ENCODE measurements around the gene PPM1E. TPM values are rescaled to one million over a fixed set of nuclear protein-coding genes. Genes with fewer than 3 reads are reported as not detected.

PPM1E gene
- total and polyA plus RNA-seq, 8 donors = 0.09 to 1.3 (median 0.42) TPM

DNA sequence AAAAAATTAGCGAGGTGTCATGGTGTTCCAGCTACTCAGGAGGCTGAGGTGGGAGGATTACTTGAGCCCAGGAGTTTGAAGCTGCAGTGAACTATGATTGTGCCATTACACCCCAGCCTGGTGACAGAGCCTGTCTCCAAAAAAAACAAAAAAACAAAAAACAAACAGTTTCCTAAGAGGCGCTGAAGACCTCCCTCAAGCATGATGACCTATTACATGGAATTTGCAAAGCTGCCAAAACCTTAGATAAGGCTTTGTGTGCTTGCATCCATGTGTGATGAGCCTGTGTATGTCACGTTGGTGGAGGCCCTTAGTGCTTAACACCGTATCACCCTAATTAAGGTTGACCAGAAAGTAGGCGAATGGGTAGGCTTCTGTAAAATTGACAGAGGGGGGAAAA is 143.5 kb downstream of the PPM1E start:
- TF ChIP-seq, protein P1, sequence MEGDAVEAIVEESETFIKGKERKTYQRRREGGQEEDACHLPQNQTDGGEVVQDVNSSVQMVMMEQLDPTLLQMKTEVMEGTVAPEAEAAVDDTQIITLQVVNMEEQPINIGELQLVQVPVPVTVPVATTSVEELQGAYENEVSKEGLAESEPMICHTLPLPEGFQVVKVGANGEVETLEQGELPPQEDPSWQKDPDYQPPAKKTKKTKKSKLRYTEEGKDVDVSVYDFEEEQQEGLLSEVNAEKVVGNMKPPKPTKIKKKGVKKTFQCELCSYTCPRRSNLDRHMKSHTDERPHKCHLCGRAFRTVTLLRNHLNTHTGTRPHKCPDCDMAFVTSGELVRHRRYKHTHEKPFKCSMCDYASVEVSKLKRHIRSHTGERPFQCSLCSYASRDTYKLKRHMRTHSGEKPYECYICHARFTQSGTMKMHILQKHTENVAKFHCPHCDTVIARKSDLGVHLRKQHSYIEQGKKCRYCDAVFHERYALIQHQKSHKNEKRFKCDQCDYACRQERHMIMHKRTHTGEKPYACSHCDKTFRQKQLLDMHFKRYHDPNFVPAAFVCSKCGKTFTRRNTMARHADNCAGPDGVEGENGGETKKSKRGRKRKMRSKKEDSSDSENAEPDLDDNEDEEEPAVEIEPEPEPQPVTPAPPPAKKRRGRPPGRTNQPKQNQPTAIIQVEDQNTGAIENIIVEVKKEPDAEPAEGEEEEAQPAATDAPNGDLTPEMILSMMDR (IDR thresholded peaks at IDR 0.05) = no peak
- no peaks in the 10 kb centered on the region for H3K36me3 ChIP-seq
- no peak overlapping the region for H3K27ac ChIP-seq
- no peak overlapping the region for H3K4me3 ChIP-seq
- DNase-seq (no peak), FAIRE-seq (no peak), ATAC-seq (no peak)
- no peaks in the 10 kb centered on the region for H3K9me3 ChIP-seq
- H3K27me3 ChIP-seq = no peaks in the 10 kb centered on the region
- H3K4me1 ChIP-seq = no peaks in the 10 kb centered on the region
- intact Hi-C loops (cut with DNase I) = no loop called here
- 65 to 73% methylated on average over 5 of the region's 5 CpGs for WGBS, 2 donors

DNA sequence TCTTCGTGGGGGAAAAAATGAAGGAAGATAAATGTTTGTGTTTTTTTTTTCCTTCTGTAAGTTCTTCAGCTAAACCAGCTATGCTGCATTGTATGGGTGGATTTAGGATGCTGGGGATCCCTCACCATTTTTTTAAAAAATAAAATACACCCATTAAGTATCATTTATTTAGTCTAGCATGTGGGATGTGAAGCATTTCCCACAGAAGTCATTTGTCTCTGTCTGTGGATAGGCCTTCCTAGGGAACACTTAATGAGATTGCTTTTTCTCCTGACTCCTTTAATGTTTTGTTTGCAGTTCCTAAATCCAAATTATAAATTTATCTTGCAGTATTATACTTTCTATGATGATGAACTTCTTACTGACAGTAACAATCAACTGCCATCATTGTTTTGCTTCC is 146.7 kb downstream of the PPM1E start:
- intact Hi-C loops (cut with DNase I) = no loop called here
- FAIRE-seq = no peak
- H3K9me3 ChIP-seq = no peaks in the 10 kb centered on the region
- H3K36me3 ChIP-seq = no peaks in the 10 kb centered on the region
- H3K27ac ChIP-seq = no peak overlapping the region
- H3K4me3 ChIP-seq = no peak overlapping the region
- no peaks in the 10 kb centered on the region for H3K4me1 ChIP-seq
- WGBS, 2 donors = 55 to 75% methylated on average over 1 of the region's 1 CpG
- TF ChIP-seq, protein P1 (IDR thresholded peaks at IDR 0.05) = no peak
- DNase-seq = no peak
- H3K27me3 ChIP-seq = no peaks in the 10 kb centered on the region
- no peak for ATAC-seq

DNA sequence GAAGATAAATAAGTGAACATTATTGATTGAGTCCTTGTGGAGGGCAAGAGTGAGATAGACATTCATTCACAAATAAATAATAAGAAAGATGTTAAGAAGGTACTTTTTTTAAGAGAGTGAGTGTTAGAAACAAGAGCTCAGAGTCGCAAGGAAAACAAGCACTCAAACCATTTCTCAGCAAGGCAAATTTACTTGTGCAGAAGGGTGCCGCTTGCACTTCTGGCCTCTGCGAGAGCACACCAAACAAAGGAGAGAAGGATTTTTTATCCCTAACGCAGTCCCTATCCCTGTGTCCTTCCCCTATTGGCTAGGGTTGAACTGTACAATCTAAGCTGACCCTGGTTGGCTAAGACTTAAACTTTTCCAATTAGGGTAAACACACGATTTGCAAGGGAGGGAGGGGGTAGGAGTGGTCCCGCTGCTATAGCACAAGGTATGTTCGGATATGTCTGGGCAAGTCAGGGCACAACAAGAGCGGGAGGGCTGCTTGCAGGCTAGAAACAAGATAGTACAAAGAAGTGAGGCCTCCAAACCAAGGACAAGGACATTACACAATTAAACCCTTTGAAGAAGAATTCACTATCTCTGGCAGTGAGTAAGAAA is 156.2 kb downstream of the PPM1E start:
- WGBS, 2 donors = 79 to 80% methylated on average over 8 of the region's 8 CpGs
- Histone ChIP-seq H3K27me3 (no peaks in the 10 kb centered on the region), H3K36me3 (no peaks in the 10 kb centered on the region), H3K4me3 (no peak overlapping the region), H3K4me1 (no peaks in the 10 kb centered on the region), H3K9me3 (no peaks in the 10 kb centered on the region), H3K27ac (no peak overlapping the region)
- ATAC-seq = no peak
- FAIRE-seq = no peak
- TF ChIP-seq, protein P1 (IDR thresholded peaks at IDR 0.05) = no peak
- intact Hi-C loops (cut with DNase I) = no loop called here
- DNase-seq = no peak

DNA sequence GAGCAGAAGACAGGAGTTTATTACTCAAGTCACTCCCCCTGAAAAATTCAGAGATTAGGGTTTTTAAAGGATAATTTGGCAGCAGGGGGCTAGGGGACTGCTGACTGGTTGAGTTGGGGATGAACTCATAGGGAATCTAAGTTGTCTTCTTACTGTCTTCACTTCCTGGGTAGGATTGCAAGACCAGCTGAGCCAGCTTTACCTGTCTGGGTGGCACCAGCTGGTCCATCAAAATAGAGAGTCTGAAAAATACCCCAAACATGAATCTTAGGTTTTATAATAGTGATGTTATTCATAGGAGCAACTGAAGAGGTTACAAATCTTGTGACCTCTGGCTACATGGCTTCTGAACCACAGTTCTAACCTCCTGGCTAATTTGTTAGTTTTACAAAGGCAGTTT is 157.9 kb downstream of the PPM1E start:
- H3K4me1 ChIP-seq = no peaks in the 10 kb centered on the region
- FAIRE-seq (no peak), DNase-seq (no peak), ATAC-seq (no peak)
- no peaks in the 10 kb centered on the region for H3K27me3 ChIP-seq
- H3K27ac ChIP-seq = no peak overlapping the region
- no peaks in the 10 kb centered on the region for H3K9me3 ChIP-seq
- no peaks in the 10 kb centered on the region for H3K36me3 ChIP-seq
- intact Hi-C loops (cut with DNase I) = no loop called here
- TF ChIP-seq, protein P1 (IDR thresholded peaks at IDR 0.05) = no peak
- H3K4me3 ChIP-seq = no peak overlapping the region

DNA sequence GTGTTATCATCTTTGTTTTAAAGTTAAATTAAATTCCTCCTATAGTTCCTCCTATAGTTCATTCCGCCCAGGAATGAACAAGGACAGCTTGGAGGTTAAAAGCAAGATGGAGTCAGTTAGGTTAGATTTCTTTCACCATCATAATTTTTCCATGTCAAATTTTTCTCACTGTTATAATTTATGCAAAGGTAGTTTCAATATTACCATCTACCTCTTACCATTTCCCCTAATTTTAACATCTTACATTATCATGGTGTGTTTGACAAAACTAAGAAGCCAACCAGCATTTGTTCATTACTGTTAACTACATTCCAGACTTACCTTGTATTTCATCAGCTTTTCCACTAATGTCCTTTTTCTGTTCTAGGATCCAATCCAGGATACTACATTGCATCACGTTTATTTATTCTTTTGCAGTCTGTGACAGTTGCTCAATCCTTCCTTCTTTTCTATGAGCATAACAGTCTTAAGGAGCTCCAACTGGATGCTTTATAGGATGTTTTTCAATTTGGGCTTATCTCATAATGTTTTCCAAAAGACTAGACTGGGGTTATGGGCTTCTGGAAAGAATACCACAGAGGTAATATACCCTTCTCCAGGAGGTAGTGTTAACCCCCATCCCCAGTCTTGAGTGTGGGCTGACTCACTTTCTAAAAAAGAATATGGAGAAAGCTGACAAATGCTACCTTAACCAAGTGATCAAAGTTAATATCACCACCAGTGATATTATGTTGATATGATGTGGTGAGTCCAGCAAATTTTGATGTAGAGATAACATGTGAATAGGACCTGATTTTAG is 158.5 kb downstream of the PPM1E start:
- FAIRE-seq (no peak), ATAC-seq (no peak), DNase-seq (no peak)
- intact Hi-C loops (cut with DNase I) = no loop called here
- TF ChIP-seq, protein P1 (IDR thresholded peaks at IDR 0.05) = no peak
- H3K4me1 ChIP-seq = no peaks in the 10 kb centered on the region
- H3K27ac ChIP-seq = no peak overlapping the region
- H3K4me3 ChIP-seq = no peak overlapping the region
- H3K9me3 ChIP-seq = no peaks in the 10 kb centered on the region
- no peaks in the 10 kb centered on the region for H3K27me3 ChIP-seq
- 38 to 56% methylated on average over 2 of the region's 2 CpGs for WGBS, 2 donors
- H3K36me3 ChIP-seq = no peaks in the 10 kb centered on the region
